OCI-LY3 (cell line): Measurements from ENCODE around the gene HNRNPH1.

Experiments
- CTCF ChIP-seq: fragments of 200-600, 300-600 bp; sonication (generic); IDR thresholded peaks from 2 replicates; pipeline ENCODE4 v1.5.1; 2014; ENCODE audit warnings: antibody characterized with exemption, low read length, low read depth
- EZH2phosphoT487 ChIP-seq: fragments of 200-600 bp; shearing (Covaris generic); IDR thresholded peaks from 2 replicates; pipeline ENCODE4 v1.6.1; 2018; ENCODE audit warnings: antibody characterized with exemption, mixed run types, low read depth

GRCh38 chr5:179620703-179621350 is 2.6 kb downstream of the HNRNPH1 start:
- no peak for TF ChIP-seq CTCF
- TF ChIP-seq EZH2phosphoT487, result no peak
